Measurements from ENCODE around the gene CXorf49B.

- no peak for TF ChIP-seq FOXA1 (IDR thresholded peaks at IDR 0.05)
- no peak for TF ChIP-seq ELF4 (IDR thresholded peaks at IDR 0.05)
- no peak for TF ChIP-seq FOXK2 (IDR thresholded peaks at IDR 0.05)
- no peak for TF ChIP-seq BHLHE40 (IDR thresholded peaks at IDR 0.05; ENCODE audit: borderline replicate concordance)
- no peak for TF ChIP-seq SP1 (IDR thresholded peaks at IDR 0.05)
- no peak for TF ChIP-seq TARDBP (IDR thresholded peaks at IDR 0.05)
- TF ChIP-seq FOXM1 (IDR thresholded peaks at IDR 0.05; ENCODE audit: borderline replicate concordance), result no peak
Observed at GRCh38 chrX:71815121-71815905, 52.2 kb downstream of the CXorf49B start.

All from HEK293T (cell line).